ENCODE measurements around the gene BATF.

The BATF gene

DNA sequence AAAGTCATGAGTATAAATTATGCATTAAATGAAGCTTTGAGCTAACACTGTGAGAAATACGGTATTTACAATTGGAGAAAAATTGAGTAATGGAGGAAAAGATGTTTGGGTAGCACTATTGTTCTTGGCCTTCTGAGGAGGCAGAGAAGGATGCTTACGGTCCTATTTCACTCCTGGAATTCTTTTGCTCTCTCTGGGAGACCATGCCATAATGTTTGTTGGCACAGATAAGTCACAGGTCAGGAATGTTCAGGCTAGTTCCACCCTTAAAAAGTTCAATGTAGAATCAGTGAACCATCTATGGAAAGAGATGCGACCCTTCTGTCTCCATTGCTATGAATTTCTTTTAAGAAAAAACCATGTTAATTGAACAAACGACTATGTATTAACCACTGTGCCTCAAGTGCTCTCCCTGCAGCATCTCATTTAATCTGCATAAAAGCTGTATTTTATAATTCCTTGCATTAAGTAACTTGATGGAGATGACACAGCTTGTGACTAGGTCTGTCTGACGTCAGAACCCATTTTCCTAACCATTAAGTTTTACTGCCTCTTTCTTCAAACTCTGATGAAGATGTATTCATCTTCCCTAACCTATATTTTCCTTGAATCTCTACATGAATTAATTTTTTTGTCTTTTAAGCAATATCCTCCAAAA lies 9.5 kb downstream of the BATF start:
- DNase-seq (ENCODE audit: low read depth in 2 of 2) = no peak

DNA sequence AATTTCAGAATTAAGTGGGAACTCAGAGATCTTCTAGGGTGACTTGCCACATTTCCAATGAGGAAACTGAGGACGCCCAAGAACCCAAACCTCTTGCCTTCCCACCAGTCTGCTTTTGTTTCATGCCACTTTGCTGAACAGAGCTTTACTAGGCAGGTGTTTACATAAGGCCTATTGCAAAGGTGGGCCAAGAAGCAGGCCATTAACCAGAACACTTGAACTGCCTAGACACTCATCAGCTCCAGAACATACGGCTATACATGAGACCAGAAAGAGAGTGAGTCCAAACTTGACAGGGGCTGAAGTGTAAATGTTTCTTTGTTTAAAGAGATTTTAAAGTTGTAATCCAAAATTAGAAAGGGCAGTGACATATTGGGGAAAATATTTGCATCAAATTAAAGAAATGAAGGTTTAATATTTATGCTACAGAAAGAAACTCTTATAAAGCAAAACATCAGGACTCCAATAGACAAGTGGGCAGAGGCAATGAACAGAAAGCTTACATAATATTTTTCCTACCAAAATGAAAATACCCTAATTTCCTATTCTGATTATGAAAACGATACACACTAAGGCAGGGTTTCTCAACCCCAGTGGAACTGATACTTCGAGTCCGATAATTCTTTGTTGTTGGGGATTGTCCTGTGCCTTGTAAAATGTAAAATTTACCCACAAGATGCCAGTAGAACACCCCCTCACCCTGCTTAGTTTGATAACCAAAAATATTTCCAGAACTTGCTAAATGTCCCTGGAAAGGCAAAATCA lies 11.7 kb downstream of the BATF start:
- DNase-seq (ENCODE audit: low read depth in 2 of 2) = no peak

DNA sequence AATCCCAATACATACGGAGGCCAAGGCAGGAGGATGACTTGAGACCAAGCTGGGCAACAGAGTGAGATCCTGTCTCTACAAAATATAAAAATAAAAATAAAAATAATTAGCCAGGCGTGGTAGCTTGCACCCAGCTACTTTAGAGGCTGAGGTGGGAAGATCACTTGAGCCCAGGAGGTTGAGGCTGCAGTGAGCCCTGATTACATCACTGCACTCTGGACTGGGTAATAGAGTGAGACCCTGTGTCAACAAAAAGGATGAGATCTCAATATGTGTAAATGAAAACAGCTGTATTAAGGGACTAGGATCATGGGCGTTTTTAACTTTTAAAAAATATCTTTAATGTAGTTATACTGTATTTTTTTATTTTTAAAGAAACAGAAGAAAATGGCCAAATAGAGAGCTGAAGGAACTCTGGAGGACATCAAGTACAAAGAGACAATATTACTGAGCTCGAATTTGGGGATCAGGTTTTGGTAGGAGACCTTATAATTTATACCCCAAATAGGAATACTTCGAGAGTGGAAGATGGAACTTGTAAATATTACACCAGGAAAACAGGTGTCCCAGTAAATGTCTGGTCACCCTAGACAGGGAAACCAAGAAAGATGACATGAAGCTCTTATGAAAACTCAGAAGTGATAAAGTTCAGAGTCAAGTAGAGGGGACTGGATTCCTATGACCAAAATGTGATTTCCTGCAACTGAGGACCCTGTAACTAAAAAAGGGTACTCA lies 13.1 kb downstream of the BATF start:
- DNase-seq (ENCODE audit: low read depth in 2 of 2) = no peak

DNA sequence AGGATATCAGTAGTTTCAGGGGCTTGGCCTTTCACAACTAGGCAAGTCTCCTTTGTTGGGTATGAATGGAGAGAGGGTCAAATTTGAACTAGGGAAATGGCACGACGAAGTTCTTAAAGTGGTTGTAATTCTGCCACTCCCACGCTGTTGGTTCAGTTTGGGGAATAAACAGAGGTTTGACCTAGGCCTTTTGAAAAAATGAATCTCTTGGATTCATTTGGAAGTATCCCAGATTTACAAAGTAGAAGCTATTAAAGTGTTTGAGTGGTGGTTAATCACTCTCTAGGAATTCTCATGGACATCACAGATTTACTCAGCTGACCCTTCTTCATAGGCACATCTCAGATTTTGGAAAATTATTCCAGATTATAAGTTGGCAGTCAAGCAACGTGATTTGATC lies 14.8 kb downstream of the BATF start:
- no peak for DNase-seq (ENCODE audit: low read depth in 2 of 2)

DNA sequence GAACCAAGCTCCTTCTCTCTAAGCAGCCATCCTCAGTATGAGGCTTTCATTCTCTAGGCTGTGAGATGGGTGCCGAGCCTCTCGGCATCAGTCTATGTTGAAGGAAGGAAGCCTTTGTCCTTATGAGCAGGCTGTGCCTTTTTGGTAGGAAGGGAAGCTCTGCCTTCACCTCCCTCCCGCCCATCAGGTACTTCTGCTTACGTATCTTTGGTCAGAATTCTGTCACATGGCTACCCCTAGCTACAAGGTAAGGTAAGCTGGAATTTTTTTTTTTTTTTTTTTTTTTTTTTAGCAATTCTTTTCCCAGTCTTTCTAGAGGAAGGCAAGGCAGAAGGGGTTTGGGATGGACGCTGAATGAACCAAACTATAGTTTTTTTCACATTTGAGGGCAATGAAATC lies 16.9 kb downstream of the BATF start:
- DNase-seq (ENCODE audit: low read depth in 2 of 2) = no peak

DNA sequence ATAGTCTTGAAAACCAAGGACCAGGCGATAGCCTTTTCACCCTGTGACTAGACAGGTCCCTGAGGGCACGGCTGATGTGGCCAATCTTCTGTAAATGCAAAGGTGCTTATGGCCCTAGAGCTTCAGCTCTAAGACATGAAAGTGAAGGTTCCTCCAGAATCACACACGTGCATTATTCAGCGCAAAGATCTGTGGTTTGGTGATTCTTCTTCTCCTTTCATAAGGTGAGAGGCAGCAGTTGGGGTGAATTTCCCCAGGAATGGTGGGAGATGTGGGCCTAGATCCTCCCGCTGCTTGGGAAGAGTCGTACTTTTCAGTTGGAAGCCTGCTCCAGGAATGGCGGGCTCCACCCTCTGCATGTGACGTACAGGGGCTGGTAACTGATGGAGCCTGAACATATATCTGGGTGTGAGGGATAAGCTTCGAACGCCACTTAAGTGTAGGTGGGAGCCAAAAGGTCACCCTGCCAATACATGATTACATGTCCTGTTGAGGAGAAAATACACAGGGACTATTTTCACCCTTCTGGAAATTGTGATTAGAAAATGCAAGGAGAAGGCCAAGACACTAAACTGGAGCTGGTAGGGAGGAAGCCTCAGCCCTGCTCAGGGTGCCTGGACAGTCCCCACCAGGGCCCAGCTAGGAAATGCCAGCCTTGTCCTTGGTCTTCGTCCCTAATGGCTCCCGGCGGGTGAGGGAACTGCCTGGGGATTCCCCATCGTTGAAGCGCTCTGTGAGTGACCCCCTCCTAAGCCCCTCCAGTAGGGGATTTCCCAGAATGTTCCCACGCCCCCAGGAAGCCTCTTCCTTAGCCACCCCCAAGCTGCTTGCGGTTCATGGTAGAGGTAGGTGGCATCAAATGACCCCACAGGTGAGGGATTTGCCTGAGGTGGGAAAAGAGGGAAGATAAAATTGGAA lies 17.6 kb downstream of the BATF start:
- no peak for DNase-seq (ENCODE audit: low read depth in 2 of 2)

DNA sequence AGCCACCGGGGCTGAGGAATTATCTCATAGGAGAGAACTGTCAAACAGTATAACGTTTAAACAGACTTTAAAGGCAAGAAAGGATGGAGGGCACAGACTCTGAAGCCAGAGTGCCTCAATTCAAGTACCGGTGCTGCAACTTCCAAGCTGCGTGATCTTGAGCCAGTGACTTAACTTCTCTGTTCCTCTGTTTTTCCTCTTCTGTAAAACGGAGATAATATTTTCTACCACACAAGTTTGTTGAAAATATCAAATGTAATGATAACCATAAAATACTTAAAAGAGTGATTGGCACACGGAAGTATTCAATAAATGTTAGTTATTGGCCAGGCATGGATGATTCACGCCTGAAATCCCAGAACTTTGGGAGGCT lies 18.2 kb downstream of the BATF start:
- no peak for DNase-seq (ENCODE audit: low read depth in 2 of 2)

DNA sequence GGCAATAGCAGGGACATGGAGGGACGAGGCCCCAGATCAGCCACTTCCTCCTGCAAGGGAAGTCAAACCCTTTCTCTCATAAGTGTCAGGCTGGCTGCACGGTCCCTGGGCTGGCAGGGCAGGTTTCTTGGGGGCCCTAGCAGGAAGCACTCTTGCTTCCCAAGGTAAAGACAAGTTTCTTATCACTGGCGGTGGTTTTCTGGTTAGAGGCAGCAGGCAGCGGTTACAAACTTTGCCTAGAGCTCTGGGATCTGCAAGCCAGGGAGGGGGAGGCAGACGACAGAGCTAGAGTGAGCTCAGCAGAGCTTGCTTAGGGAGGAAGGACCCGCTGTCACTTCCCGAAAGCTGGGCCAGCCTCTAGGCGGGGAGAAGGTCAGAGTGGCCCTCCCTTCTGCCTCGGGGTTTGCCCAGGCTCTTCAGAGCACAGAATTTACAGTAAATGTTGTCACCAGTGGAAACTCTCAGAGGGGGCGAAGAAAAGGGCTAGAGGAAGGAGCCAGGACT lies 20.4 kb downstream of the BATF start:
- no peak for DNase-seq (ENCODE audit: low read depth in 2 of 2)

DNA sequence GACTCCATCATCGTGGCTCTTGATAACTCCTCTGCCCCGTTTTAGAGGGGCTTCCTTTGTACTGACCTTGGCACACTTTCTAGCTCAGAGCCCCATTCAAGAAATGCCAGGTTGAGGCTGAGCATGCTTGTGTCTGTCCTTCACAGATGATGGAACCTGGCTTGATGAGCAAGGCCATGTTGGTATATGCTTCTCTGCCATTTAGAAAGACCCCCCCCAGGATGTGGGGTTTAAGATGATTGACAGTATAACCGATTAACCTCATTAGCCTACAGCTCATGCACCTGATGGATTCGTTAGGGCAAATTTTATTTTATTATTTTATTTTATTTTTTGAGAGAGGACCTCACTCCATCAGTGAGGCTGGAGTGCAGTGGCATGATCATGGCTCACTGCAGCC lies 21.0 kb downstream of the BATF start:
- DNase-seq (ENCODE audit: low read depth in 2 of 2) = no peak

DNA sequence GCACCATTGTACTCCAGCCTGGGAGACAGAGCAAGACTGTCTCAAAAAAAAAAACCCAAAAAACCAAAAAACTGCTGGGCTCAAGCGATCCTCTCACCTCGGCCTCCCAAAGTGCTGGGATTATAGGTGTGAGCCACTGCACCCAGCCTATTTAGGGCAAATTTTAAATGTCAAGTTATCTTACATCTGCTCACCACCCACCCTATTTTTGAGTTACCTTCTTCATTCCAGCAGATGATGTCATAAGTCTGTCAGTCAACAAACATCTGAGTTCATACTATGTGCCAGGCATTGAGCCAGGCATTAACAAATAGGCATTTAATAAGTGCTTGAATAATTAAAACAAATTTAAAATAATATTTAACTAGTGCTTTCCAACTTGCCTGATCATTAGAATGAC lies 21.5 kb downstream of the BATF start:
- DNase-seq (ENCODE audit: low read depth in 2 of 2) = no peak

DNA sequence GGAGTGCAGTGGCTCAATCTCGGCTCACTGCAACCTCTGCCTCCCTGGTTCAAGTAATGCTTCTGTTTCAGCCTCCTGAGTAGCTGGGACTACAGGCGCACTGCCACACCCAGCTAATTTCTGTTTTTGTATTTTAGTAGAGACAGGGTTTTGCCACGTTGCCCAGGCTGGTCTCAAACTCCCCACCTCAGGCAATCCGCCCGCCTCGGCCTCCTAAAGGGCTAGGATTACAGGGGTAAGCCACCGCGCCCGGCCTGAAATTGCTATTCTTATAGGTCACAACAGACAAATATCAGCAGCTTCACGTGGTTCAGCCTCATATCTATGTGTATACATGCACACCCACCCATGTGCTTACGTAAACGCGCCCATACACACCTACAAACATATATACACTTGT lies 23.6 kb downstream of the BATF start:
- DNase-seq (ENCODE audit: low read depth in 2 of 2) = no peak

DNA sequence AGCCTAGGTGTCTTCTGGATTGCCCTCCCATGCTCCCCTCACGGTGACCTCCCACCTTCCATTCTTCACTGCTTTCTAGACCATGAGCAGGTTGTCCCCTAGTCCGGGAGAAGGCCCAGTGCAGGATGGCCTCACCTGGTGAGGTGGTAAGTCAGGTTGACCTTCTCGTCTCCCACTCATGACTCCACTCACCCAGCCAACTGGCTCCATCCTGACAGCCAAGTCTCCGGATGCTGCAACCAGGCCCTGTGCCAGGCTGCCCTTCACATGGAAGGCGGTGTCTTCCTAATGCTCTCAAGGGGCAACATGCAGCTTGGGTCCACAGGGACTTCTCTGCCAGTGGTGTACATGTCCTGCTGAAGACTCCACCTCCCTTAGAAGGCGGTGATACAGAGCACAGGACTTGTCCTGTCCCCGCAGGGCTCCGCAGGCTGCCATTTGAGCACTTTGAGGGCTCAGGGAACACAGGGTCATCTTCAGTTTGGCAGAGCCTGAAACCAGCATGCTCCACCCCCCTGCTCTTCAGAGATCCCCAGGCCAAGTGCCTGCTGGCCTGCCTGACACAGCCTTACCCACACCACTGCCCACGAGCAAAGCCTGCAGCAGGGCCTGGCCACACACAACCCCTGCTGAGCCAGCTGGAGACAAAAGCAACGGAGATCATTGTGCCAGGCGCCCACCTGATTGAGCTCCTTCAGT lies 25.4 kb downstream of the BATF start:
- DNase-seq (ENCODE audit: low read depth in 2 of 2) = no peak

DNA sequence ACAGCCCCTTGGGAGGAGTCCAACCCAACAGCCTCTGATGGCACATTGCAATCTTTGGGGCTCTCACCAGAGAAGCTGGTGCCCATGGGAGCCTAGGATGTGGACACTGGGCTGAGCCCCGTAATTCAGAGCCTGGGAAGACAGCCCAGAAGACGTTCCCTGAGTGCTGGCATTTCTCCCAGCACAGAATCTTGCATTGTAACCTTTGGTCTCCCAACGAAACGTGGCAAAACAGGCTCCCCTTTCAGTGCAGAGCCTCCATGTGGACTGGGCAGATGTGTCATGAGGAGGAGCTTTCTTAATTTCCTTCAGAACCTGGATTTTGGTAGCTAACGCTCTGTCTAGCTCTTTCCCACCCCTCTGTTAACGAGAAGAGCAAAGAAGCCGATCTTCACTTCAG lies 26.3 kb downstream of the BATF start:
- no peak for DNase-seq (ENCODE audit: low read depth in 2 of 2)

DNA sequence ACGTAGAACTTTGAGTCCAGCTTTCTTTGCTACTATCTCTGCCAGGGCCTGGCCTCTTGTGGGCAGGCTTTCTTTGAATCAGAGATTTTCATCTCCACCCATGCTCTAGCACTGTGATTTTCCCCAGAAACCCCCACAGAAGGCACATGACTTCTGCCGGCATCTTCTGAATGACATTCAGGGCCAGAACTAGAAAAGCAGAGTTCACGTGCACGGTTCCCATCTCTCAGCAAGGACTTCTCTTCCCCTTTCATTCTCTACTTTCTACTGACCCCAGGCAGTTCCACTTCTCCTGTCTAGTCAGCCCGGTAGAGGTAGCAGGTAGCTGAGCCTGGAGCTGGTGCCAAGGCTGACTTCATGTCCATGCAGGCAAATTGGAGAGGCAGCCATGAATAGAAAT lies 26.9 kb downstream of the BATF start:
- no peak for DNase-seq (ENCODE audit: low read depth in 2 of 2)

DNA sequence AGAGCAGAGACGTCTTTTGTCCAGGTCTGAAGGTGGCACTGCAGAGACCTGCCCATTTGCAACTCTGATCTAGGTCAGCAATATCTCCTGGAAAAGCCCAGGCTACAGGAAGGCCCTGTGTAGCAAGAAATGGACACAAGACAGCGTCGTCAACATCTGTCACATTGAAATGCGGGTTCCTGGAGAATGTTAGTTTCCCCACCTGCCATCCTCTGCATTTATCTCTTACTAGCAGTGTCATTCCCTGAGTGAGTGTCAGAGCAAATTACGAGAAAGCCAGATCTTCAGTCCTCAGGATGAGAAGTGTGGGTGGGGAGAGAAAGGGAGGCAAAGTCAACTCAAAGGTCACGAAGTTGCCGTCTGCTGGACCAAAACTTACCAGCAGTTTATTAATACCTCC lies 28.8 kb downstream of the BATF start:
- DNase-seq (ENCODE audit: low read depth in 2 of 2) = no peak

DNA sequence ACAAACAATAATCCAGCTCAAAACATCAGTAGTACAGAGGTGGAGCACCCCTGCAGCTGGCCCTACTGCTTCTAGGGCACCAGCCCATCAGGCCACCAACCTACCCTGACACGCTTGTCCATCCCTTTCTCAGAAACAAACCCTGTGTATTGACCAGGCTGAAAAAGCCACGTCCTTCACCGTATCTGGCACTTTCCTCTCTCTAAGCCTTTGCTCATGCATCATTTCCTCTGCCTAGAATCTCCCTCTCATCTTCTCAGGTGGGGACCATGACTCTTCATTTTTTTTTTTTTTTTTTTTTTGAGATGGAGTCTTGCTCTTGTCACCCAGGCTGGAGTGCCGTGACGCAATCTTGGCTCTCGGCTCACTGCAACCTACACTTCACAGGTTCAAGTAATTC lies 30.9 kb downstream of the BATF start:
- DNase-seq (ENCODE audit: low read depth in 2 of 2) = no peak

DNA sequence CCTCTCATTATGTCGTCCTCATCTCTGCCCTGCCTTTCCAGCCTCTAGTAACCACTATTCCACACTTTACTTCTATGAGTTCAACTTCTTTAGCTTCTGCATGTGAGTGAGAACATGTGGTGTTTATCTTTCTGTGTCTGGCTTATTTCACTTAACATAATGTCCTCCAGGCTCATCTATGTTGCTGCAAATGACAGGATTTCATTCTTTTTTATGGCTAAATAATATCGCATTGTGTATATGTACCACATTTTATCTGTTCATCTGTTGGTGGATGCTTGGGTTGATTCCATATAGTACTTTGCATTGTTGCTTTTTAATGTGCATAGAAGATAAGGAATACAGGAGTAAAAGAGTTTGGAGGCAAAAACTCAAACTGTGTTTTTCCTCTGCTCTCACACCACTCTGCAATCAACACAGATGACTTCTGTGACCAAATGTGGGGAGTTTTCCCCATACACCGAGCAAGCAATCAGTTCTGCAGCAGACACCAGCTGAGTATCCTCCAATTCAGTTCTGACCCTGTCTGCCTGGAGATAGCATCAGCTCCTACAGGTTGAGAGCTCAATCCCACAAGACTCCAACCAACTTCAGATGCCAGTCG lies 31.6 kb downstream of the BATF start:
- DNase-seq (ENCODE audit: low read depth in 2 of 2) = no peak

DNA sequence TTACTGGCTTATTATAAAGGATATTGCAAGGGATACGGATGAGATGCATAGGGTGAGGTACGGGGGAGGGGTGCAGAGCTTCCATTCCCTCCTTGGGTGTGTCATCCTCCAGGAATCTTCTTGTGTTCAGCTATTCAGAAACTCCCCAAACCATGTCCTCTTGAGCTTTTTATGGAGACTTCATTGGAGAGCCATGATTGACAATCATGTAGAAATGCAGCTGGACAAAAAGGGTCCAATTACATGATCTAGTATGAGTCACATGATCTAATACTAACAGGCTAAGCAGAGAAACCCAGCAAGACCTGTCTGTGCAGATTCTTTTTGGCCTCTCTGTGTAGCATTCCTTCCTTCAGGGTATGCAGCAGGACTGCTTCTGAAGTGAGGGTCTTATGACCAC lies 32.2 kb downstream of the BATF start:
- DNase-seq (ENCODE audit: low read depth in 2 of 2) = no peak

DNA sequence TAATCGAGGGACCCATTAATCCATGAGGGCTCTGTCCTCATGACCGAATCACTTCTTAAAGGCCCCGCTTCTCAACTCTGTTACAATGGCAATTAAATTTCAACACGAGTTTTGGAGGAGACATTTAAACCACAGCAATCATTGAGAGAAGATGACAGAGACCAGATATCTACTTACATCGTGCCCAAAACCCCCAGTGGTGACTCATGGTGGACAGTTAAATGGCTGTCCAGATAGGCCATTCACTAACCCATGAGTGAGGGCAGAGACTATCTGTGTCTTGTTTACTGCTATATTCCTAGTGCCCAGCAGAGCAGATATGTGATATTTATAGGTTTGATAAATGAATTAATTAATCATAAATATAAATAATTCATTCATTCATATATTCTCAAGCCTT lies 36.2 kb downstream of the BATF start:
- no peak for DNase-seq (ENCODE audit: low read depth in 2 of 2)

DNA sequence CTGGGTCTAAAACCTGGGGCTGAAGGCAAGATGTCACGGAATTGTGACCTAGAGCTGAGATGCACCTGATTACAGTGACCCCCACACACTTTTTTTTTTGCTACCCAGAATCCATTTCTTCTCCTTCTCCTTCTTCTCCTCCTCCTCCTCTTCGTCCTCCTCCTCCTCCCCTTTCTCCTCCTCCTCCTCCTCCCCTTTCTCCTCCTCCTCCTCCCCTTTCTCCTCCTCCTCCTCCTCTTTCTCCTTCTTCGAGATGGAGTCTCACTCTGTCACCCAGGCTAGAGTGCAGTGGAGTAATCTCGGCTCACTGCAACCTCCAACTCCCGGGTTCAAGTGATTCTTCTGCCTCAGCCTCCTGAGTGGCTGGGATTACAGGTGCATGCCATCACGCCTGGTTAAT lies 36.8 kb downstream of the BATF start:
- DNase-seq (ENCODE audit: low read depth in 2 of 2) = no peak

Data from fibroblast of skin of left biceps (primary cell).